Activated CD8-positive, alpha-beta memory T cell treated with anti-CD3 and anti-CD28 coated beads, Interleukin-2, amount 10 ng/mL, durations not matched to agents 7 days and 5 days (primary cell): ENCODE data around the gene PHPT1. TPM values are rescaled to one million over a fixed set of nuclear protein-coding genes. Genes with fewer than 3 reads are reported as not detected.
"Not testable (repeated sequence)": the region's sequence is repeated elsewhere in the genome, so short reads cannot be mapped to it uniquely, and the experiment has no call there.

ENCODE experiments used
- ATAC-seq: fragments of 150-1000 bp; cut with Tn5 transposase; one replicate; pipeline ENCODE4 v1.10.0; 2021; ENCODE audit warnings: moderate library complexity
- CTCF ChIA-PET: fragments of 350-600 bp; sonication (Branson Sonifier 250); formaldehyde crosslinking; loops from one replicate; lab custom pipeline; 2021; ENCODE audit warnings: antibody characterized with exemption; lab: Charles Lee
- DNase-seq: peaks from one replicate; pipeline ENCODE4 v3.0.0-alpha.2; 2020
- H3K27ac Mint-ChIP-seq: one replicate; pipeline ENCODE4 v1.8.0; 2021; ENCODE audit warnings: mild to moderate bottlenecking, mixed read lengths
- H3K27me3 Mint-ChIP-seq: one replicate; pipeline ENCODE4 v1.8.0; 2021; ENCODE audit warnings: mixed read lengths
- H3K36me3 Mint-ChIP-seq: one replicate; pipeline ENCODE4 v1.8.0; 2021; ENCODE audit warnings: mild to moderate bottlenecking, mixed read lengths
- H3K4me1 Mint-ChIP-seq: one replicate; pipeline ENCODE4 v1.8.0; 2021; ENCODE audit warnings: mixed read lengths
- H3K4me3 Mint-ChIP-seq: one replicate; pipeline ENCODE4 v1.8.0; 2021; ENCODE audit warnings: mild to moderate bottlenecking, moderate library complexity, mixed read lengths
- H3K9me3 Mint-ChIP-seq: one replicate; pipeline ENCODE4 v1.8.0; 2022; ENCODE audit warnings: low read depth, mixed read lengths
- total RNA-seq, 2 experiments: library from RNA; stranded (reverse); gene quantifications; one replicate each; pipeline ENCODE4 v1.2.3, GENCODE V29; 2021

Gene PHPT1
- total RNA-seq, 2 experiments from 2014 or later: 96.8 to 116 TPM

GRCh38 chr9:136866898-136867421 lies 17.8 kb downstream of the PHPT1 start:
- Mint-ChIP-seq H3K27ac (peak overlapping the region; percentile 73), H3K36me3 (peaks cover 13% of the 10 kb centered on the region), H3K4me3 (peak overlapping the region; percentile 63), H3K4me1 (peaks cover 20% of the 10 kb centered on the region)
- CTCF ChIA-PET, H3K9me3 Mint-ChIP-seq, H3K27me3 Mint-ChIP-seq, DNase-seq, ATAC-seq: not testable (repeated sequence)

GRCh38 chr9:136867480-136867879 lies 18.3 kb downstream of the PHPT1 start:
- no peak for ATAC-seq
- Mint-ChIP-seq H3K9me3 (no peaks in the 10 kb centered on the region), H3K4me3 (peak overlapping the region; percentile 63), H3K27ac (peak overlapping the region; percentile 28), H3K4me1 (peaks cover 20% of the 10 kb centered on the region), H3K36me3 (peaks cover 11% of the 10 kb centered on the region), H3K27me3 (no peaks in the 10 kb centered on the region)
- CTCF ChIA-PET: interaction anchor here (1.0 kb wide), 1 partner anchor 15 kb away, joined by 3 read pairs; no protein-coding TSS in a partner anchor
- DNase-seq: no peak

- Mint-ChIP-seq H3K27me3 (no peaks in the 10 kb centered on the region), H3K4me3 (peak overlapping the region; percentile 63), H3K9me3 (no peaks in the 10 kb centered on the region), H3K27ac (no peak overlapping the region), H3K4me1 (peaks cover 20% of the 10 kb centered on the region), H3K36me3 (peaks cover 11% of the 10 kb centered on the region)
- CTCF ChIA-PET: interaction anchor here (1.0 kb wide), 1 partner anchor 14 kb away, joined by 3 read pairs; no protein-coding TSS in a partner anchor
- no peak for DNase-seq
- ATAC-seq: no peak
These were observed 18.7 kb downstream of the PHPT1 start for GRCh38 chr9:136867917-136868316.

GRCh38 chr9:136868644-136869043 lies 19.4 kb downstream of the PHPT1 start:
- ATAC-seq (no peak), DNase-seq (no peak)
- Mint-ChIP-seq H3K4me3 (no peak overlapping the region), H3K9me3 (no peaks in the 10 kb centered on the region), H3K27me3 (no peaks in the 10 kb centered on the region), H3K36me3 (peaks cover 7% of the 10 kb centered on the region), H3K27ac (no peak overlapping the region), H3K4me1 (peaks cover 18% of the 10 kb centered on the region)
- CTCF ChIA-PET: interaction anchor here (2.0 kb wide), 1 partner anchor 26 kb away, joined by 6 read pairs; the partner anchor contains the start of gene AJM1

- not testable (repeated sequence) for DNase-seq, H3K36me3 Mint-ChIP-seq, H3K9me3 Mint-ChIP-seq, H3K4me3 Mint-ChIP-seq, ATAC-seq, H3K27ac Mint-ChIP-seq, H3K27me3 Mint-ChIP-seq
- CTCF ChIA-PET: interaction anchor here (1.2 to 2.0 kb wide), 3 partner anchors 27 to 160 kb away, joined by 3 to 6 read pairs (median 3); partner anchors contain the start of gene AJM1
- peaks cover 11% of the 10 kb centered on the region for H3K4me1 Mint-ChIP-seq
These were observed 20.4 kb downstream of the PHPT1 start for GRCh38 chr9:136869611-136870010.

GRCh38 chr9:136875155-136875554 lies 25.9 kb downstream of the PHPT1 start:
- H3K4me3 Mint-ChIP-seq: no peak overlapping the region

GRCh38 chr9:136876476-136876875 lies 27.3 kb downstream of the PHPT1 start:
- CTCF ChIA-PET: no interaction called here
- Mint-ChIP-seq H3K36me3 (peaks cover 2% of the 10 kb centered on the region), H3K27ac (no peak overlapping the region), H3K27me3 (no peaks in the 10 kb centered on the region), H3K9me3 (no peaks in the 10 kb centered on the region), H3K4me1 (peaks cover 15% of the 10 kb centered on the region), H3K4me3 (no peak overlapping the region)
- DNase-seq: no peak
- ATAC-seq: no peak

More at GRCh38 chr9:136875155-136875554, 25.9 kb downstream of the PHPT1 start:
- ATAC-seq: no peak
- H3K27me3 Mint-ChIP-seq: no peaks in the 10 kb centered on the region
- no peaks in the 10 kb centered on the region for H3K9me3 Mint-ChIP-seq
- peaks cover 2% of the 10 kb centered on the region for H3K36me3 Mint-ChIP-seq
- peaks cover 3% of the 10 kb centered on the region for H3K4me1 Mint-ChIP-seq
- no peak overlapping the region for H3K27ac Mint-ChIP-seq
- CTCF ChIA-PET: interaction anchor here (0.7 to 1.0 kb wide), 4 partner anchors 18 to 155 kb away, joined by 3 to 4 read pairs (median 3); no protein-coding TSS in a partner anchor
- no peak for DNase-seq

GRCh38 chr9:136880651-136881050 lies 31.4 kb downstream of the PHPT1 start:
- DNase-seq (no peak), ATAC-seq (no peak)
- Mint-ChIP-seq H3K9me3 (no peaks in the 10 kb centered on the region), H3K4me1 (peaks cover 46% of the 10 kb centered on the region), H3K27ac (no peak overlapping the region), H3K36me3 (no peaks in the 10 kb centered on the region), H3K27me3 (no peaks in the 10 kb centered on the region), H3K4me3 (no peak overlapping the region)
- CTCF ChIA-PET: interaction anchor here (1.3 to 3.6 kb wide), 4 partner anchors 22 to 56 kb away, joined by 3 to 23 read pairs (median 8); partner anchors contain the start of gene AJM1

GRCh38 chr9:136881691-136882108 lies 32.5 kb downstream of the PHPT1 start:
- ATAC-seq: peak; percentile 28
- no peaks in the 10 kb centered on the region for H3K36me3 Mint-ChIP-seq
- peak; percentile 87 for DNase-seq
- no peaks in the 10 kb centered on the region for H3K27me3 Mint-ChIP-seq
- CTCF ChIA-PET: interaction anchor here (0.7 to 3.6 kb wide), 16 partner anchors 14 to 355 kb away, joined by 3 to 23 read pairs (median 4); partner anchors contain the start of genes AJM1 and FBXW5
- H3K27ac Mint-ChIP-seq: peak overlapping the region; percentile 88
- H3K9me3 Mint-ChIP-seq: no peaks in the 10 kb centered on the region
- peak overlapping the region; percentile 76 for H3K4me3 Mint-ChIP-seq
- peaks cover 46% of the 10 kb centered on the region for H3K4me1 Mint-ChIP-seq

- Mint-ChIP-seq H3K27ac (peak overlapping the region; percentile 88), H3K4me3 (peak overlapping the region; percentile 76), H3K36me3 (peaks cover 4% of the 10 kb centered on the region), H3K27me3 (no peaks in the 10 kb centered on the region), H3K4me1 (peaks cover 50% of the 10 kb centered on the region), H3K9me3 (no peaks in the 10 kb centered on the region)
- CTCF ChIA-PET: interaction anchor here (0.7 to 3.6 kb wide), 15 partner anchors 14 to 354 kb away, joined by 3 to 23 read pairs (median 4); partner anchors contain the start of genes AJM1 and FBXW5
- ATAC-seq (peak; percentile 50), DNase-seq (peak; percentile 94)
These were observed 33.1 kb downstream of the PHPT1 start for GRCh38 chr9:136882109-136882946.

GRCh38 chr9:136882947-136883283 lies 33.7 kb downstream of the PHPT1 start:
- H3K4me1 Mint-ChIP-seq: peaks cover 50% of the 10 kb centered on the region
- ATAC-seq, H3K9me3 Mint-ChIP-seq, DNase-seq, H3K27me3 Mint-ChIP-seq, H3K36me3 Mint-ChIP-seq: not testable (repeated sequence)
- H3K27ac Mint-ChIP-seq: peak overlapping the region; percentile 88
- peak overlapping the region; percentile 76 for H3K4me3 Mint-ChIP-seq
- CTCF ChIA-PET: interaction anchor here (1.1 to 3.6 kb wide), 8 partner anchors 15 to 185 kb away, joined by 3 to 23 read pairs (median 4); partner anchors contain the start of genes AJM1 and FBXW5

- H3K4me3 Mint-ChIP-seq: not testable (repeated sequence)
These were observed 34.5 kb downstream of the PHPT1 start for GRCh38 chr9:136883670-136884069.

More at GRCh38 chr9:136883670-136884069, 34.5 kb downstream of the PHPT1 start:
- not testable (repeated sequence) for H3K9me3 Mint-ChIP-seq, DNase-seq, ATAC-seq, H3K36me3 Mint-ChIP-seq, H3K27me3 Mint-ChIP-seq
- peaks cover 57% of the 10 kb centered on the region for H3K4me1 Mint-ChIP-seq
- peak overlapping the region; percentile 88 for H3K27ac Mint-ChIP-seq
- CTCF ChIA-PET: interaction anchor here (1.5 to 3.2 kb wide), 3 partner anchors 40 to 96 kb away, joined by 4 to 24 read pairs (median 6); partner anchors contain the start of genes AJM1 and FBXW5
